Bronchial epithelial cell (primary cell): Measurements from ENCODE around the gene SLC16A14. TPM values are rescaled to one million over a fixed set of nuclear protein-coding genes. Genes with fewer than 3 reads are reported as not detected.

ENCODE experiments used
- DNase-seq: peaks from one replicate; pipeline ENCODE4 v3.0.0-alpha.2; 2010; ENCODE audit warnings: low read depth
- FAIRE-seq: peaks from 2 replicates; lab custom pipeline; 2011; peaks lifted over from hg19 to GRCh38; lab: Jason Lieb, UNC
- H3K27me3 ChIP-seq: 2 replicates; pipeline ENCODE4 v1.5.1; 2011; ENCODE audit warnings: low read length; ENCODE audit not compliant: control insufficient read depth, insufficient read depth
- H3K36me3 ChIP-seq: 2 replicates; pipeline ENCODE4 v1.5.1; 2011; ENCODE audit warnings: low read length; ENCODE audit not compliant: control insufficient read depth, insufficient read depth
- H3K4me3 ChIP-seq: 2 replicates; pipeline ENCODE4 v1.5.1; 2011; ENCODE audit warnings: mild to moderate bottlenecking, low read depth, low read length, control low read depth
- total RNA-seq: library from RNA; depleted of rRNA; stranded (reverse); fragments of >200 nt; gene quantifications from 2 replicates; pipeline ENCODE4 v1.2.1, GENCODE V29; 2014
- TF ChIP-seq, protein P1 (sequence below): IDR thresholded peaks from 2 replicates; pipeline ENCODE4 v1.5.1; 2011; ENCODE audit warnings: mild to moderate bottlenecking, moderate library complexity, low read length, control low read depth, inconsistent platforms; ENCODE audit not compliant: insufficient read depth, severe bottlenecking

SLC16A14 gene
- total RNA-seq, 1 donor from 2014 or later, result 2.4 TPM

DNA sequence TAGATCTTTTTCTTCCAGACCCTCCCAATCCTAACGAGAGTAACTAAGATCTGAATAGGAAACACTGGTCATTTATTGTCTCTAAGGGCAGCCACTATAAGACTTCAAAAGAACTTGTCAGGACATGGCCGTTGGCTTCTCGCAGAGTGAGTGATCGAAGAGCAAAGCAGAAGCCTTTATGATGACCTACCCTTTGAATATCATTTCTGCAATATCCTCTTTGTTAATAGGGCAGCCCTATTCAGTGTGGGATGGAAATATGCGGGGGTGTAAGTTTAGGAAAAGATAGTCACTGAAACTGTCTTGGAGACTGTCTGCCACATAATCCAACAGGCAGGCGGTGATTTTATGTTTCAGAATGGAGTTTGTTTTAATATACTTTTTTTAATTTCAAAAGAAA lies 75.5 kb downstream of the SLC16A14 start:
- DNase-seq, result peak; percentile 20
- TF ChIP-seq, protein P1, sequence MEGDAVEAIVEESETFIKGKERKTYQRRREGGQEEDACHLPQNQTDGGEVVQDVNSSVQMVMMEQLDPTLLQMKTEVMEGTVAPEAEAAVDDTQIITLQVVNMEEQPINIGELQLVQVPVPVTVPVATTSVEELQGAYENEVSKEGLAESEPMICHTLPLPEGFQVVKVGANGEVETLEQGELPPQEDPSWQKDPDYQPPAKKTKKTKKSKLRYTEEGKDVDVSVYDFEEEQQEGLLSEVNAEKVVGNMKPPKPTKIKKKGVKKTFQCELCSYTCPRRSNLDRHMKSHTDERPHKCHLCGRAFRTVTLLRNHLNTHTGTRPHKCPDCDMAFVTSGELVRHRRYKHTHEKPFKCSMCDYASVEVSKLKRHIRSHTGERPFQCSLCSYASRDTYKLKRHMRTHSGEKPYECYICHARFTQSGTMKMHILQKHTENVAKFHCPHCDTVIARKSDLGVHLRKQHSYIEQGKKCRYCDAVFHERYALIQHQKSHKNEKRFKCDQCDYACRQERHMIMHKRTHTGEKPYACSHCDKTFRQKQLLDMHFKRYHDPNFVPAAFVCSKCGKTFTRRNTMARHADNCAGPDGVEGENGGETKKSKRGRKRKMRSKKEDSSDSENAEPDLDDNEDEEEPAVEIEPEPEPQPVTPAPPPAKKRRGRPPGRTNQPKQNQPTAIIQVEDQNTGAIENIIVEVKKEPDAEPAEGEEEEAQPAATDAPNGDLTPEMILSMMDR, result no peak
- no peaks in the 10 kb centered on the region for H3K36me3 ChIP-seq
- no peaks in the 10 kb centered on the region for H3K27me3 ChIP-seq
- no peak for FAIRE-seq
- no peak overlapping the region for H3K4me3 ChIP-seq

Other genes with a start within 250 kb of the SLC16A14 start
- gene TRIP12, start 146.9 kb downstream of the SLC16A14 start, total RNA-seq, result 170 and 326 TPM in 2 replicates
- 3.4 and 4.2 TPM in 2 replicates for gene FBXO36, start 146.4 kb downstream of the SLC16A14 start, total RNA-seq
- gene SP110, start 151.1 kb upstream of the SLC16A14 start, total RNA-seq, result 0.53 and 1.4 TPM in 2 replicates
- not detected in 2 replicates for gene SP140, start 156.8 kb upstream of the SLC16A14 start, total RNA-seq